Measurements from ENCODE around the gene SH3GL1. TPM values are rescaled to one million over a fixed set of nuclear protein-coding genes. Genes with fewer than 3 reads are reported as not detected.

SH3GL1 gene
- total and polyA plus RNA-seq, 10 donors, result 26.1 to 77.4 (median 42.1) TPM

DNA sequence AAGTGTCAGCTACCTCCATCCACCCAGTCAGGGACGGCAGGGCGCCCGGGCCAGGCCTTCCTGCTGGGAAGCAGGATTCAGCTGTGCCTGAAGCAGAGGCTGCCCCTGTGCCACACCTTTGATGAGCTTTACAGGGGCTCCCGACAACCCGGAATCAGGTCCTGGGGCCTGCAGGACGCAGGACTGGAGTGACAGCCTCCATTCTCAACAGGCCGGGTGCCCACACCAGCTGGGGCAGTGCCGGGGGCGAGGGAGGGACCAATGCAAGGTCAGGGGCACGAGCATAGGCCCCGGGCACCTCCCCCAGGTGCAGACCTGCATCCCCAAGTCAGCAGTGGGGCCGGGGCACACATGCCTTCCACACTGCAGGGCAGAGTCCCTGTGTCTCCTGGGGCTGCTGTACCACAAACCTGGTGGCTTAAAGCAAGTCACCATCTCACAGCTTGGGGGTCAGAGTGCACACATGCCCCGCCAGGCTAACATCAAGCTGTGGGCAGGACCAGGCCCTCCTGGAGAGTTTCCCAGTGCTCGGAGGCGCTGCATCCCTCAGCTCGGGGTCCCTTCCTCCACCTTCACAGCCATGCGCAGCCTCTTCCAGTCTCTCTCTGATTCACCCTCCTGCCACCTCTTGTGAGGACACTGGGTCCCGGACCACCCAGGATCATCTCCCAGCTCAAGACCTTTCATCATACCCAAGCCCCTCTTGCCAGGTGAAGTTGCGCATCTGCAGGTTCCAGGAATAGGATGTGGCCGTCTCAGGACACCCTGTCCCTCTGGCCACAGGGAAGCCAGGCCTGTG, 43.8 kb upstream of the SH3GL1 start:
- H3K27me3 ChIP-seq (replicated peaks in 1 of 7), result no peaks in the 10 kb centered on the region
- H3K36me3 ChIP-seq, result peaks cover 6 to 85% (median 55%) of the 10 kb centered on the region in 6 donors
- WGBS, 5 donors, result 80 to 87% (median 85%) methylated on average over 10 to 20 of the region's 20 CpGs
- H3K4me1 ChIP-seq, result peaks cover 0 to 10% (median 3%) of the 10 kb centered on the region in 6 donors
- no peak for TF ChIP-seq CTCF (IDR thresholded peaks at IDR 0.05 in 8 of 11, conservative IDR thresholded peaks at IDR 0.05 in 3 of 11)
- TF ChIP-seq POLR2AphosphoS5 (IDR thresholded peaks at IDR 0.05), result peak in 1 of 3 donors; percentile 59
- DNase-seq, result no peak
- intact Hi-C loops (cut with DNase I; ENCODE audit: low total_unique reads), result no loop called here
- no peak overlapping the region for H3K27ac ChIP-seq
- no peak overlapping the region for H3K4me3 ChIP-seq
- H3K9me3 ChIP-seq, result no peaks in the 10 kb centered on the region

GRCh38 chr19:4443188-4443587, 42.8 kb upstream of the SH3GL1 start:
- WGBS, 5 donors, result 91 to 98% (median 95%) methylated on average over 15 of the region's 15 CpGs
- DNase-seq, result no peak
- Histone ChIP-seq H3K4me1 (peaks cover 0 to 10% (median 3%) of the 10 kb centered on the region in 6 donors), H3K4me3 (no peak overlapping the region), H3K36me3 (peaks cover 3 to 85% (median 45%) of the 10 kb centered on the region in 6 donors), H3K27me3 (replicated peaks in 1 of 7) (no peaks in the 10 kb centered on the region), H3K27ac (no peak overlapping the region), H3K9me3 (no peaks in the 10 kb centered on the region)
- TF ChIP-seq CTCF (IDR thresholded peaks at IDR 0.05 in 8 of 11, conservative IDR thresholded peaks at IDR 0.05 in 3 of 11) (no peak), POLR2A (IDR thresholded peaks at IDR 0.05) (no peak), POLR2AphosphoS5 (IDR thresholded peaks at IDR 0.05) (no peak)
- intact Hi-C loops (cut with DNase I; ENCODE audit: low total_unique reads), result no loop called here

DNA sequence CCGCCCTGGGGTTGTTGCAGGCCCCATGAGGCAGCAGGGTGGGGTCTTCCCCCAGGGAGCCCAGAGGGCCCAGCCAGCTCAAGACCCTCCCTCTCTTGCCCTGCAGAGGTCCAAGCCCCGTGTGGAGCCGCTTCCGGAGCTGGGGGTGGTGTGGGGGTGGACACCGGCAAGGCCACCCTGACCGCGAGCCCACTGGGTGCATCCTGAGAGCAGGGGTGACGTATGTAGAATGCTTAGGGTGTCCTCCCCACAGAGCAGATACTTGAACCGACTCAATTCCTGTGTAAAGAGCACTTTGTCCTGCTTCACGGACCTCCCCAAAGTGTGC, 42.4 kb upstream of the SH3GL1 start:
- no peaks in the 10 kb centered on the region for H3K9me3 ChIP-seq
- no peak for DNase-seq
- H3K27ac ChIP-seq, result peak overlapping the region in 1 of 8 donors; percentile 50
- peaks cover 0 to 10% (median 3%) of the 10 kb centered on the region in 6 donors for H3K4me1 ChIP-seq
- H3K4me3 ChIP-seq, result no peak overlapping the region
- peaks cover 0 to 83% (median 41%) of the 10 kb centered on the region in 6 donors for H3K36me3 ChIP-seq
- no peaks in the 10 kb centered on the region for H3K27me3 ChIP-seq (replicated peaks in 1 of 7)
- WGBS, 5 donors, result 82 to 93% (median 88%) methylated on average over 3 to 10 of the region's 10 CpGs
- intact Hi-C loops (cut with DNase I; ENCODE audit: low total_unique reads), result no loop called here
- no peak for TF ChIP-seq POLR2A (IDR thresholded peaks at IDR 0.05)

DNA sequence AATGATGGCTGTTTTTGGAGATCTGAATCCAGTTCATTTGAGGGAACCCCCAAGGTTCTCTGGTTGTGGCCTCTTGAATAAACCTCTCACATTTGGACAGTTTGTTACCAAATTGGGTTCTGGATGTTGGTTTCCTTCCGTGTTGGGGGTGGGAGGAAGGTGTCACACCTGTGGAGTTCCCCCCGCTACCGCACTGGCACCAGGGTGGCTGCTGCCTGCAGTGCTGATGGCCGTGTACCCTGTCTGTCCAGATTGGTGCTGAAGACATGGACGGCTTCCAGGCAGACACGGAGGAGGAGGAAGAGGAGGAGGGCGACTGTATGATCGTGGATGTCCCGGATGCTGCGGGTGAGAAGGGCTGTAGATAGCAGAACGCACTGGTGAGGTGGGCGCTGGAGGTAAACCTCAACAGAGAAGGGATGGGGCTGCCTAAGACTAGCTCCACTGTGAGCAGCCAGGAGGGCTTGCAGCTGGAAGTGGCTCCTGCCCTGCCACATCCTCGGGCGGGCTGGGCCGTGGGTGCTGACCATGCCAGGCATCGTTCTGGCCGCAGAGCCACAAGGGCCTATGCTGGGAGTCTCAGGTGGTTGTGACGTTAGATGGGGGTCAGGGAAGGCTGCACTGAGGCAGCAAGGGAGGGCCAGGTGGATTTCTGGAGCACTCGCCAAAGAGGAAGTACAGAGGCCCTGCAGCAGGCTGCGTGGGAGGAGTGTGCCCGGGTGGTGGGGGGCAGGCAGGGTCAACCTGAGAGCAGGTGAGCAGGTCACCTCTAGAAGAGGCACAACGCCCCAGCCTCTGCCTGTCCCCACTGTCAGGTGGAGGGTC, 41.9 kb upstream of the SH3GL1 start:
- WGBS, 5 donors, result 62 to 75% (median 72%) methylated on average over 17 to 22 of the region's 22 CpGs

More for the DNA sequence above, 41.9 kb upstream of the SH3GL1 start:
- Histone ChIP-seq H3K27ac (peak overlapping the region in 2 of 8 donors; percentile 11 to 50), H3K27me3 (replicated peaks in 1 of 7) (no peaks in the 10 kb centered on the region), H3K4me1 (peaks cover 0 to 10% (median 3%) of the 10 kb centered on the region in 6 donors), H3K9me3 (no peaks in the 10 kb centered on the region), H3K36me3 (peaks cover 0 to 81% (median 35%) of the 10 kb centered on the region in 6 donors), H3K4me3 (no peak overlapping the region)
- peak in 2 of 3 donors; percentile 19 to 52 for TF ChIP-seq POLR2AphosphoS5 (IDR thresholded peaks at IDR 0.05)
- TF ChIP-seq CTCF (IDR thresholded peaks at IDR 0.05 in 8 of 11, conservative IDR thresholded peaks at IDR 0.05 in 3 of 11), result no peak
- no peak for TF ChIP-seq POLR2A (IDR thresholded peaks at IDR 0.05)
- intact Hi-C loops (cut with DNase I; ENCODE audit: low total_unique reads), result no loop called here
- DNase-seq, result no peak

Data from spleen (tissue), 11 donors.